C4-2B (cell line): ENCODE measurements around the gene HECTD1.

Experiments
- ZFX ChIP-seq: fragments of 450-650 bp; IDR thresholded peaks from 2 replicates; pipeline ENCODE4 v1.6.1; 2017
- TF ChIP-seq, protein P1 (sequence below): fragments of 450-650 bp; conservative IDR thresholded peaks from 2 replicates; pipeline ENCODE4 v1.5.1; 2017; ENCODE audit warnings: mild to moderate bottlenecking

DNA sequence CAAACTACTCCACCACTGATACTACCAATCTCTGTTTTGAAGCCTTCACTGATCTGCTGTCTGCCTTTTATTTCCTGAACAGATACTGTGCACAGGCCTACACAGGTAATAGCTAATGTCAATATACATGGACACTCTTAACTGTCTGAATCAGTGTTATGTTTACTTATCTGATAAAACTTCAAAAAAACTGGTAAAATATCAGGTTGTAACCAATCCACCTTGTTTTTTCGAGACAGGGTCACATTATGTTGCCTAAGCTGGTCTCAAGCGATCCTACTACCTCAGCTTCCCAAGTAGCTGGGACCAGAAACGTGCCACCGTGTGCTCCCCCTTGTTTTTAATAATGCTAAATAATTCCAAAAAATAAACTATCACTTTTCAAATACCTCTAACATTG lies 43.5 kb downstream of the HECTD1 start:
- TF ChIP-seq, protein P1, sequence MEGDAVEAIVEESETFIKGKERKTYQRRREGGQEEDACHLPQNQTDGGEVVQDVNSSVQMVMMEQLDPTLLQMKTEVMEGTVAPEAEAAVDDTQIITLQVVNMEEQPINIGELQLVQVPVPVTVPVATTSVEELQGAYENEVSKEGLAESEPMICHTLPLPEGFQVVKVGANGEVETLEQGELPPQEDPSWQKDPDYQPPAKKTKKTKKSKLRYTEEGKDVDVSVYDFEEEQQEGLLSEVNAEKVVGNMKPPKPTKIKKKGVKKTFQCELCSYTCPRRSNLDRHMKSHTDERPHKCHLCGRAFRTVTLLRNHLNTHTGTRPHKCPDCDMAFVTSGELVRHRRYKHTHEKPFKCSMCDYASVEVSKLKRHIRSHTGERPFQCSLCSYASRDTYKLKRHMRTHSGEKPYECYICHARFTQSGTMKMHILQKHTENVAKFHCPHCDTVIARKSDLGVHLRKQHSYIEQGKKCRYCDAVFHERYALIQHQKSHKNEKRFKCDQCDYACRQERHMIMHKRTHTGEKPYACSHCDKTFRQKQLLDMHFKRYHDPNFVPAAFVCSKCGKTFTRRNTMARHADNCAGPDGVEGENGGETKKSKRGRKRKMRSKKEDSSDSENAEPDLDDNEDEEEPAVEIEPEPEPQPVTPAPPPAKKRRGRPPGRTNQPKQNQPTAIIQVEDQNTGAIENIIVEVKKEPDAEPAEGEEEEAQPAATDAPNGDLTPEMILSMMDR: no peak
- TF ChIP-seq ZFX: no peak
